HG03571 (cell line): Measurements from ENCODE around the gene CYP1B1.
"Not testable (repeated sequence)": the region's sequence is repeated elsewhere in the genome, so short reads cannot be mapped to it uniquely, and the experiment has no call there.

Experiments used
- ATAC-seq: cut with Tn5 transposase; IDR thresholded peaks from one replicate; pipeline ENCODE4 v1.9.1; 2021; ENCODE audit not compliant: unreplicated experiment

CYP1B1 gene

DNA sequence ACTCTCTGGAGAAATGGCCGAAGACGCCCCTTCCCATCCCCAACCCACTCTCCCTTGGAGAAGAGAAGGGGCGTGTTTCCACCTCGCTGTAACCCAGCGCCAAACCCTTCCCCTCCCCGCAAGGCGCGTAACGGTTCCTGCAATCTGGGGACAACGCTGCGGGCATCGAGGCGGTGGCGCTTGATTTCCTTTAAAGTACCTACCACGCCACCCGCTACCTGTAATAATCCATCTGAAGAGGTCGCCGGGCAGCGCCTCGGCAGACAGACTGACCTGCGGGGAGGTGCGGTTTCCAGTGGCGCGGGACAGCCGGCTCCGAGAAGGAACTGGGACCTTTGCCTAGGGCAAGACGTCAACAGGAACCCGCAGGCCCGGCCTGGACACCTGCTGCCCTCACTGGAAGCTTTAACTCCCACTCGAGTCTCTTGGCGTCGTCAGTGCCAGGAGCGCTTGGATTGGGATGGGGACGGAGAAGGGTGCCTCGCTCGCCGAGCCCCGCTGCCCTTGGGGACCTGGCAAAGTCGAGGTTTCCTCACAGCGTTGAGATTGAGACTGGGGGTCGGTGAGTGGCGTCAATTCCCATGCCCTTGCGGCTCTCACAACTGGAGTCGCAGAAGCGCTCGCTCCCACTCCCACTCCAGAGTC is at the start of gene CYP1B1:
TSS of gene CYP1B1 (minus strand) at position 645 of the 645 bp plus-strand sequence. CDS start 763 bp downstream, outside the sequence.
- no peak for ATAC-seq

DNA sequence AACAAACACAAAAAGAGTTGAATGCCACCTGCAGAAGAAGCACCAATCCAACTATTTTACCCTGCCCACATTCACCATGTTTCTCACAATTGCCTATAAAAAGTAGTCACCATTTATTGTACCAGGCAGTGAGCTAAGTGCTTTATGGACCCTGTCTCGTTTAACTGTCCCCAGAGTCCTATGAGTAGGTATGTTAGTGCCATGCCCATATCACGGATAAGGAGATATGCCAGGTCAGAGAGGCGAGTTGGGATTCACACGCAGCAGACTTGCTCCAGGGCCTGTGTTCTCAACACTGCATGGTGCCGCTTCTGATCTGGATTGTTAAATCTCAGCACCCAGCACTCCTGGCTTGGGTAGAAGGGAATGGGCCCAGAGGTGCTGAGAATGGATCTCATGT is 49.1 kb upstream of the CYP1B1 start:
- no peak for ATAC-seq

GRCh38 chr2:38123911-38124310 is 48.0 kb upstream of the CYP1B1 start:
- ATAC-seq = no peak

DNA sequence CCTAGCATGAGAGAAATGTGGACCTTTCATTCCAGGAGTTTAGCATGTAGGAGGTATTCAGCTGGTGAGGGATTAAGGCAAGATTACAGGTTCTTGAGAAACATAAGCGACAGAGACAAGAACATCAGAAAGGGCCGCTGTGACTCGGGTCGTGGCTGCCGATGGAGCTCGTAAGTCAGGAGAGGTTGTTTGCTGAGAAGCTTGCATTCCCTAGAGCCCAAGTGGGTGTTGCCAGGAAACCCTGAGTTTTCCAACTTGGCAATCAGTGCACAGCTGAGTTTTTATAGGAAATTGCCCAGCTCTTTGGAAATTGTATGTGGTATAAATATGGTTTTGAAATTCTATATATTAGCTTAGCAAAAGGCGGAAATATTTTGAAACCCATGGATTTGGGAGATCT is 46.4 kb upstream of the CYP1B1 start:
- ATAC-seq = no peak

- no peak for ATAC-seq
These were observed 45.5 kb upstream of the CYP1B1 start for GRCh38 chr2:38121481-38121880.

DNA sequence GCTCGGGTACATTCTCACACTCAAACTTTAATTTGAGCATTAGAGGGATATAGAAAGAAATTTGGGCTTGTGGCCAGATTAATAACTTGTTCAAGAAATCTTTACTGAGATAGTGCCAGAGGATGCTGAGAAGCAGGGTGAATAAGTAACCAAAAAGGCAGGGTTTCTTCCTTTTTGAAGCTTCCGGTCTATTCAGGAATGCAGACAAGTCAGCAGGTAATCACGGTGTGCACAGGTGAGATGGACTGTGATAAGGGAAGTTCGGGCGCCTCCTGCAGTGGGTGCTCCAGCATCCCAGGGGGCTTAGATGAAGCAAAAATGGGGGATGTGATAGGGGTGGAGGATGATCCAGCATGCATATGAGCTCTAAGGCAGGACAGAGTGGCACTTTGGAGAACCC is 44.9 kb upstream of the CYP1B1 start:
- ATAC-seq = no peak

DNA sequence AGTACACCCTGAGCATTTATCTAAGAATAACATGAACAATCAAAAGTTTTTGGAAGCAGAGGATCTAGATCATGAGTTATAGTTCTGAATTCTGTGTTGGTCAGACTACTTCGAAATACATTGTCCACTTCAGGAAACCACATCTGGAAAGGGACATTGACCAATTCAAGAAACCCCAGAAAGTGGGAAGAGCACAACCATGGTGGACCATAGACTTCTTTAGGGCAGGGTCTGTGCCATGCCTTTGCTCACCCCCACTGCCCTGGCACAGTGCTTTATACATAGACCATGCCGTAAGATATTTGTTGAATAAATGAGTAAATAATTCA is 44.3 kb upstream of the CYP1B1 start:
- ATAC-seq = no peak

DNA sequence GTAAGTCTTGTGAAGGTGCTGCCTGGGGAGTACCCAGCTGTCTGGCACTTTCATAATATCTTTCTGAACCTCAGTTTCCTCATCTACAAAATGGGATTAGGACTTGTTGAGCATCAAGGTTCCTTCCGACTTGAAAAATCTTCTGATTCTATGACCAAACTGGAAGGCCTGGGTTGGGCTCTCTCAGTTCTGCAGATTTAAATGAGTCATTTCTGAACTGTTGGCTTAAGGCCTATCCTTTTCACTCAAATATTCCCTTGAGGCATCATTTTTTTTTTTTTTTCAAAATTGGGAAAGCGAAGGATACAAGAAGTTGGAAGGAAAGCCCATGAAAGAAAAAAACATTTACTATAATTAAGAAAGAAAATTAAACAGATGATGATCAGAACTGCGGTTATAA is 40.8 kb upstream of the CYP1B1 start:
- ATAC-seq = no peak

DNA sequence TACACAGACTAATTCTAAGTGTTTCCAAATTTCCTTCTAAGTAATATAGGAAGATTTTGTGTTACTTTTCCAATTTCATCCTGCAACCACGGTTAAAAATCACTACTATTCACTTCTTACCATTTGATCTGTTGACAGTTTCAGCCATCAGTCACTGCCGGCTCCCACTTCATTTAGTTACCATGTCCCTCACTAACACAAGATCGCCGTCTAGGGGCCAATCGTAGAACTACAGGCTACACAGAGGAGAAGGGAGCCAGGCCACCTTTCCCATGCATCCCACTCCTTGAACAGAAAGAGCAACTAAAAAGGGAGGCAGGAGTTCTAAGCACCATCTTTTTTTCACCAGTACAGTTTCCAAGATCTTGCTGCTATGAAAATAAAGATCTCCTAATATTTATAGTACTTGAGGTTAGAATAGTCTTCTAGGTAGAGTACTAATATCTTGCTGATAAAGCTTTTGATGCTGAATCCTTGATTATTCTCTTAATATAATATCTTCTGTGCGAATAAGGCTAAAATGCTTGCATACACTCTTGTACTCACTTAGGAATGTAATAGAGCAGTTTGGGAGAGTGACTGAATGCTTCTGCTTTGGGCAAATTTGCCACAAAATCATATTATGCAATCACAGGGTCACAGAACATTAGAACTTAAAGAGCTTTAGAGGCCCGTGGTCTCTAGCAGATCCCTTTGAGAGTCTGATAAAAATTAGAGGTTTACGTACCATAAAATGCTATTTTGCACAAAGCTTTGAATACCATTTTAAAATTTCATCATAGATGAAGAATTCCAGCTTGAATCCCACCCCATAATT is 39.5 kb upstream of the CYP1B1 start:
- no peak for ATAC-seq

- ATAC-seq = no peak
These were observed 38.2 kb upstream of the CYP1B1 start for GRCh38 chr2:38113981-38114708.

GRCh38 chr2:38113051-38113450 is 37.1 kb upstream of the CYP1B1 start:
- ATAC-seq = no peak

DNA sequence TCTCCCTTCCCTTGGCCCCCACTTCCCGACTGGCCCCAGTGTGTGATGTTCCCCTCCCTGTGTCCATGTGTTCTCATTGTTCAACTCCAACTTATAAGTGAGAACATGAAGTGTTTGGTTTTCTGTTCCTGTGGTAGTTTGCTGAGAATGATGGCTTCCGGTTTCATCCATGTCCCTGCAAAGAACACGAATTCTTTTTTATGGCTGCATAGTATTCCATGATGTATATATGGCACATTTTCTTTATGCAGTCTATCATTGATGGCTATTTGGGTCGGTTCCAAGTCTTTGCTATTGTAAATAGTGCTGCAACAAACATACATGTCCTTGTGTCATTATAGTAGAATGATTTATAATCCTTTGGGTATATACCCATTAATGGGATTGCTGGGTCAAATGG is 35.4 kb upstream of the CYP1B1 start:
- ATAC-seq = not testable (repeated sequence)

DNA sequence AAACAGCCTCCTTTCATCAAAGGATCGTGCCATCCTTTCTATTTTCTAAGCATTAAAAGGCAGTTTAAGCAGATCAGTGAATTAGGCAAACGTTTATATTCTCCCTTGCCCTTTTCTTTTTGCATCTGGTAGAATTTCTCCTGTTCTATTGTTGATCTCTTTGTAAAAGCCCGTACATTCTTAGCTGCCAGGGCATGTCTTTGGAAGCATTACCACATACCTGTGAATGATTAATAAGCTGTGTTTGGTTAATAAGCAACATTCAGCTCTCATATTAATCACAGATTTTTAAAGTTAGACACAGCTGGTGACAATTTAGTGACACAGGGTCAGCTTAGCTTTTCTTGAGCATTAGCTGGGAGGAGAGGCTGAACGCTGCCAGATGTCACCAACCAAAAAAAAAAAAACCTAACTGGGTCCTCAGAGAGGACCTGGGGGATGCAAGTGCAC is 33.8 kb upstream of the CYP1B1 start:
- ATAC-seq = no peak

DNA sequence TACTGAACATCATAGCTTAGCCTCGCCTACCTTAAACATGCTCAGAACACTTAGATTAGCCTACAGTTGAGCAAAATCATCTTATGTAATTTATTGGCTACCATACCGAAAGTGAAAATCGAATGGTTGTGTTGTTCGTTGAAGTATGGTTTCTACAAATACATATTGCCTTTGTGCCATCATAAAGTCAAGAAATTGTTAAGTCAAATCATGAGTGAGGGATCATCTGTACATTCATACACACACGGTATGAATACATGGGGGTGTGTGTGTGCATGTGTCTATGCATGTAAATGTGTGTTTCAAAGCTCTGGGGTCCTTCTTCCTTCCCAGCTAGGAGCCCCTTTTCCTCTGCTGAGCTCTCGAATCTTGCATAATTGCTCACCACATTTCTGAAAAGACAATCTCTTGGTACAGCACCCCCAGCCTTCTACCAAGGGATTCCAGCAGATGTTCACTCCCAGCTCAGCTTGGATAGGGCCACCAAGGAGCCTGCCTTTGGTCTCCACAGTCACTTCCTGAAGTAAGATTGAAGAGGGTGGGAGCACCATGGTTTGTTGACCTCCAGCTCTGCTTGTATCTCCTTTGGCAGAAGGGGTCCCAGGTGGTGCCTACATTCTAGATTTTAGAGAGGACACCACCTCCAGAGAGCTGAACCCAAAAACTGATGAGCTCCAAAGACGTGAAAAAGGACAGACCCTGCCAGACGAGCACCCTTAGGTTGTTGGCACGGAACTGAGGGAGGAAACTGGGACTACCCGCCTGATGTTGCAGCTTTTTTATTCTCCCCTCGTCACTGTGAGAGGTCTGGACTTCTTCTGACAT is 33.2 kb upstream of the CYP1B1 start:
- ATAC-seq = no peak

DNA sequence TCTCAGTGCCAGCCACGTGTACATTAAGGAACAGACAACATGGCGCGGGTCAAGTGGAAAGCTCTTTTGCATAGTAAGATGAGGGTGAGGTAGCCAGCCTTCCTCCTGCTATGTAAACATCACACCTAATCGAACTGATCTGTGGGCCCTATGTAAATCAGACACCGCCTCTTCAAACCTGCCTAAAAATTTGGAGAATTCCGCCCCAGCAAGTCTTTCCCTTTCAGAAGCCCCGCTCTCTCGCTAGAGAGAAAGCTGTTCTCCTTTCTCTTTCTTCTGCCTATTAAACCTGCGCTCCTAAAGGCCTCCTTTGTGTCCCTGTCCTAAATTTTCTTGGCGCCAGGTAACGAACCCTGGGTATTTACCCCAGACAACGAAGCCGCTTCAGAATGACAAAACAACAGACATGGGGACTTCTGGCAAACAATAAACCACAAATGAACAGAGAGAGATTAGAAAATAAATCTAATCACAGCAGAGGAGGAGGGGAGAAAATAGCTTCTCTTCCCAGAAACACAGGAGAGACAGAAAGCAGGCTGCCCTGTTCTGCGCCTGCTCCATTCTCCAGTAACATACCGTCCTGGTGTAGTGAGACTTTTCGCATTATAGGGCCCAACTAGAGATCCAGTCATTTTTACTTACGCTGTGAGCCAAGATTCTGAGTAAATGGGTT is 31.9 kb upstream of the CYP1B1 start:
- ATAC-seq = no peak

DNA sequence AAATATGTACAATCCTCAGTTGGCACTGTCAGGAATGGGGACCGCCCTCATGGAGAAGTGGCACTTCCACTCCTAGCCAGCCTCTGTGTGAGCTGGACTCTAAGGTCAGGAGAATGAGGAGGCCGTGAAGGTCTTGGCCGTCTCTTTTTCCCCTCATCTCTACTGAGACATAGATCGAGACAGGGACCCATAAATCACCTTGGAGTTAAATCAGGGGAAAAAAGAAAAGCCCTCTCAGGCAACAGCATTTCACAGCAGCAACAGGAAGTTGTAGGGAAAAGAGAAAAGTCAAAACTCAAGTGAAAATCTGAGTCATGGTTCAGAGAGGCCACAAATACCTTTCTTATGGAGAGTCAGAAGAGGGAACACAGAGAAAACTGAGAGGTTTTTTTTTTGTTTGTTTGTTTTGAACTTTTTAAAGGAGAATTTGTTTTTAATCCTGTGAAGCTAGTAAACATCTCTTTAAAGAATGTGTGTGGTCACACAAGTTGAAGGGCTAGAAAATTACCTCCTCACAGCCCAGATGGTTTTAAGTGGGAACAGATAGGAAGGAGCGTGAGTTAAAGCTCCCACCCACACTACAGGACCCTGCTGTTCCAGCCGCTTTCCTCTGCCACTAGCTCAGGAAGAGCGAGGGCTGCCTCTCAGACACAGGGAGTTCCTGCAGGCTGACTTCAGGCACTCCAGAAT is 30.6 kb upstream of the CYP1B1 start:
- no peak for ATAC-seq

DNA sequence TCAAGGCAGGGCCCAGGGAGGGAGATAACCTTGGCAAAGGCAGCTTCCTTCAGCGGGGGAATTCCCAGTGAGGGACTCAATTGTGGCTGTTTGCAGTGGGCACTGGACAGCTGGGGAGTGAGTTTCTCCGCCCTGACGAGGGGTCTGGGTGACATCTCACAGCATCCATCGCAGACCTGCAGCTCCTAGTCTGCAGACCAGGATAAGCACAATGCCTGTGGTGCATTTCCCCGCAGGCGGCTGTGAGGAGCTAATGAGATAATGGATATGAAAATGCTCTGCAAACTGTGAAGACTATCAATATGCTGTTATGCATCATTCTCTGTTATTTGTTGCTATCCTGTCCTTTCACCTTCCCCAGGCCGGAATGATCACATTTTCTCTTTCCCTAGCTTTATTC is 30.0 kb upstream of the CYP1B1 start:
- ATAC-seq = no peak

- ATAC-seq = no peak
These were observed 28.6 kb upstream of the CYP1B1 start for GRCh38 chr2:38104598-38104997.

DNA sequence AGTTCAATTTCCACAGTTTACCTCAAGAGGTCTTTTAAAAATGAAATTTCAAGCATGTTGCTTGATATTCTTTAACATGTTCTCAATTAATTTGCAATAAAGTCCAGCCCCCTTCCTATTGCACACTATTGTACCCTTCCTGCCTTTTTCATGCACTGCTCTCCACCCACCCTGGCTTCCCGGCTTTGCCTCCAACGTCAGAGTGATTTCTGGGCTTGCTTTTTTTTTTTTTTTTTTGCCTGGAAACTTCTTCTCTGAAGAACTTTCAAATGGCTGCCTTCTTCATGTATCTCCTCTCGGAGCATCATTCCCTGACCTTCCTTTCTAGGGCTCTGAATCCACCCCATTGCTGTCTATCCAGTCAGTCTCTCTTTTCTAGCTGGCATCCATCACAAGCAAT is 24.4 kb upstream of the CYP1B1 start:
- ATAC-seq = no peak
